NCI-H1436 (cell line): ENCODE data around the gene SMPX.

ENCODE experiments used
- DNase-seq: peaks from one replicate; lab custom pipeline; 2025; lab: John Stamatoyannopoulos, UW

The SMPX gene

DNA sequence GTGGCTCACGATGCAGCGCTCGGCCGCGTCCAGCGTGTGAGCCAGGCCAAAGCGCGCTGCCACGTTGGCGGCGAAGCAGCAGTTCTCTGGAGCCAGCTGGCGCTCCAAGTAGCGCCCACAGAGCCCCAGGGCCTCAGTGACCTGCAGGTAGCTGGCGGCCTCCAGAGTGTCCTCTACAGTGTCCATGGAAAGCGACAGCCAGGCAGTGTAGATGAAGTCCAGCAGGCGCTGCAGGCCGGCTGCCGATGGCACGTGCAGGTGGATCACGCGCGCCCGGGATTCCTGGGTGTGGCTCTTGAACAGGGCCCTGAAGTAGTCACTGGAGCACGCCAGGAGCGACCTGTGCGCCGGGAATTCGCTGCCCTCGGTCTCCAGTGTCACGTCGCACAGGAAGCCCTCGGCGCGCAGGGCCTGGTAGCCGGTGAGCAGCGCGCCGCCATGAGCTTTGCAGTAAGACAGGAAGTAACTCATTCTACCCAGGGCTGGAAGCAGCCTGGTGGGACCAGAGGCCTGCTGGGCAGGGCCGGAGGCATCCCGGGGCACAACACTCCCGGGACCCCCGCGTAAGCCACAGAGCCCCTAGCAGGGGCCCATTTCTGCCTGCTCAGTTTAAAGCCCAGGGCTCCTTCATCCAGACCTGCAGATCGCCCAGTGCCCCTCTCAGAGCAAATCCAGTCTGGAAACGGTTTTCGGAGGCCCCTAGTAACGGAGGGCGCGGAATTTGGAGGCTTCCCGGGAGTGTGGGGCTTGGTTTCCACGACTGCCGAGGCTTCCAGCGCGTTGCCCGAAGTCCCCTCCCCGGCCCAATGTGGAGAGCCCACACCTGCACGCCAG lies 100.4 kb downstream of the SMPX start:
- no peak for DNase-seq

DNA sequence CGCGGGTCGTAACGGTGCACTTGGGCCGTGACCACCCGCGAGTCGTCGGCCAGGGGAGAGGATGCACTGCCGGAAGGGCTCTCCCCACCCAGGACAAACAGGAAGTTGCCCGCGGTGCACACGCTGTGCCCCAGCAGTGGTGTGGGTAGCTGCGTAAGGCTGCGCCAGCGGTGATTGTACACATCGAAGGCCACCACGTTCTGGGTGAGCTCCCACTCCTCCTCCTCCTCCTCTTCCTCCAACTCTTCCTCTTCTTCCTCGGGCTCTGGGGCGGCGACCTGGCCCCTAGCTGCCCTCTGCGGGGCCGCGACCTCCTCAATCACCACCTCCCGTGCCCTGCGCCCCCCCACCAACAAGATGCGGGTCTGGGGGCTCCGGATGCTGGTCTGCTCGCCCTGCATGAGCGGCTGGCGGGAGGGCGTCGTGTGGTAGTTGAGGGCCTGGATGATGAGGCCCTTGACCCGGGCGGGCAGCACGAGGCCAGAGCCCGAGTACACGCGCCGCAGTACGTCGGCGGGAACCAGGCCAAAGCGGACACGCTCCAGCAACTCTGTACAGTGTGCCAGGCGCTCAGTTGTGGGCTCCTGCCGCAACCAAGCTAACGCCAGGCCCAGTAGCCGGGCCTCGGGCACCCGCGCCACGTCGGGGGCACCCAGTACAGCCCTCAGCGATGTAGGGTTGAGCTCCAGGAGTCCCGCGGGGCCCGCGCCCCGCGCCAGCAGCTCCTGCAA lies 101.2 kb downstream of the SMPX start:
- no peak for DNase-seq
